ENCODE results near the gene ELMO1.

The ELMO1 gene

DNA sequence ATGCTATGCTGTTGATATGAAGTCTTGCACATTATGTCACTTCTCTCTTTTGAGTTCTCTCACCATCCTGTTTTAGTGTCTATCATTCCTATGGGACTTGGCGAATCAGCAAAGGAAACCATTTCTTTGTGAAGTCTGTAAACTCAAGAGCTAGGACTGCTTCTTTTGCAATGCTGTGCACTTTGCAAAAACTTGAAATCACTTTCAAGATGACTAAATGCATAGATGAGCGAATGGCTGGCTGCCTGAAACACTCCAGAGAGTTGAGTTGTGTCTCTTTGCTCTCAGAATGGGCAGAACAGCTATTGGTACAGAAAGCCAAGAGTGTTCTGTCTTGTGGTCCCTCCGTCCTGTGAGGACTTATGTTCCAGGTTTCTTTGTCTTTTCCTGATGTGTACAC is 18.3 kb upstream of the ELMO1 start:
- DNase-seq (ENCODE audit: low spot score) = no peak

DNA sequence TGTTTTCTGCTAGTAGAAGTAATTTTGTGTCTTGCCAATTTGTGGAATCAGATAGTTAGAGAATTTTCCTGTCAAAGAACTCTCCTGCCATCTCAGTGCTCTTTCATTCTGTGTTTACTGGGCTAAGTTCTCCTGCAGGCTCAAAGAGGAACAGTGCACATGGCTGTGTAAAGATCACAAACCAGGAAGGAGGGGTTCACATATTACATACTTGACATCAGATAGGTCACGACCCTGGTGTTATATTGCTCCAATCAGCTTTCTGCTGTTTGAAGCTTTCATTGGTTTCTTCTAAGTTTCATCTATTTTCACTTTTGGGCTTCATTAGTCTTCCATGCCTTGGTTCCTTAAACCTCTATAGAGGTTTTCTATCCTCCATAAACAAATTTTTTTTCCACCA is 13.5 kb upstream of the ELMO1 start:
- no peak for DNase-seq (ENCODE audit: low spot score)

DNA sequence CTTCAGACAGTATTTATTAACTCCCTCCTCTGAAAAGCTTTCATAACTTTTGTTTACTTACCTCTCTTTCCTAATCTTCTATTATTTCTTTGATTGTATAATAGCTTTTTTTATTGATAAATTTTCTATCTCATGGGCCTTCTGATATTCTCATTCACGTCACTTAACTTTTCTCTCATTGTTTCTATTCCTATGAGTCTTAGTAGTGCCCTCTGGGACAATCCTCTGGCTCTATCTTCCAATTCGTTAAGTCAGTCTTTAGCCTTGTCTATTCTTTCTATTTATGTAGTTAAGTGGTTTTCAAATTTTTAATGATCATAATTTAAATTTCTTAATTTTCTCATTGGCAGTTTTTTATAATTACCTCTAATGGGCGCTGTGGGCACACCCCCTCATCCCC is 6.4 kb upstream of the ELMO1 start:
- no peak for DNase-seq (ENCODE audit: low spot score)

DNA sequence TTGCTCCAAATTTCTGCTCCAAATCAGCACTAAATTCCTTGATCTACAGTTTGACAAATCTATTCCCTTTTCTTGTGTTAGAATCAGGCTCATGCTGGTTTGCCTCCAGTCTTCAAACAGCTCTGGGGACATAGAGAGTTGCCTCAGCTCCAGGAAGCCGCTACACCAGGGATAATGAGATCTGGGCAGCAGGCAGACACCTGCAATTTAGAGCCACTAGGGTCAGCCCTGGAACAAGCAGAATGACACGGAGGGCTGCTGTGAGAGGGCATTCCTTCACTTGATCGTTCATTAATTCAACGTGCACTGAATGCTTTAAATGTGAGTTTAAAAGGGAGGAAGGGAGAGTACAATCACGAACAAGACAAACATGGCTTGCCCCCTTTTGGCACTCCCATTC is 3.7 kb upstream of the ELMO1 start:
- DNase-seq (ENCODE audit: low spot score) = no peak

DNA sequence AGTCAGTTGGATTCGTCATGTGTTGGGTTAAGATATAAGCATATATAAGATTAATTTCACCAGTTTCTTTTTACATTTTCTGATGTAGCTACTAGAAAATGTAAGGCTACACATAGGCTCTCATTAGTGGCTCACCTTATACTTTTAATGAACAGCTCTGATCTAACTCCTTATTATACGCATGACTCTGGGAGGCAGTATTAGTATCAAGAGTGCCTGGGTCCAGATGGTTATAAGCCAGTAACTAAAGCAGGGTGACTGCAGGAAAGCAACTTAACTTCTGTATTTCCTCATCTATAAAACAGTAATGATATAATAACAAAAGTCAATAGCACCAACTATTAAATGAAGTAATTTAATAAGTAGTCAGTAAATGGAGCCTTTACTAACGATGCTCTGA is 1.4 kb upstream of the ELMO1 start:
- no peak for DNase-seq (ENCODE audit: low spot score)

DNA sequence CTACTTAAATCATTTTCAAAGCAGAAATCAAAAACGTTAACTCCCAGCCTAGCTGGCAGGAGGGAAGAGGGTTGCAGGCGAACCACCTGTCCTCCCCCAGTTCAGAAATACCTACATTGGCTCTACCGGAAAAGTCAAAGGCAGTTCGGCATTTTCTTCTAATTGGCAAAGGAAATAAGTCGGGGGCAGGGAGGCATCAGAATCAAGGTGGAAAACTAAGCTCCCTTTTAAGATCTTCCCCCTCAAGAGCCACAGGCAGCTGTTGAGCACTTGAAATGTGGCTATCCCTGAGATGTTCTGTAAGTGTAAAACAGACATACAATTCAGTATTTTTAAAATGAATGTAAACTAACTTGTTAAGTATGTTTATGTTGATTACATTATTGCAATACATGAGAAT is 957 bp upstream of the ELMO1 start:
- no peak for DNase-seq (ENCODE audit: low spot score)

DNA sequence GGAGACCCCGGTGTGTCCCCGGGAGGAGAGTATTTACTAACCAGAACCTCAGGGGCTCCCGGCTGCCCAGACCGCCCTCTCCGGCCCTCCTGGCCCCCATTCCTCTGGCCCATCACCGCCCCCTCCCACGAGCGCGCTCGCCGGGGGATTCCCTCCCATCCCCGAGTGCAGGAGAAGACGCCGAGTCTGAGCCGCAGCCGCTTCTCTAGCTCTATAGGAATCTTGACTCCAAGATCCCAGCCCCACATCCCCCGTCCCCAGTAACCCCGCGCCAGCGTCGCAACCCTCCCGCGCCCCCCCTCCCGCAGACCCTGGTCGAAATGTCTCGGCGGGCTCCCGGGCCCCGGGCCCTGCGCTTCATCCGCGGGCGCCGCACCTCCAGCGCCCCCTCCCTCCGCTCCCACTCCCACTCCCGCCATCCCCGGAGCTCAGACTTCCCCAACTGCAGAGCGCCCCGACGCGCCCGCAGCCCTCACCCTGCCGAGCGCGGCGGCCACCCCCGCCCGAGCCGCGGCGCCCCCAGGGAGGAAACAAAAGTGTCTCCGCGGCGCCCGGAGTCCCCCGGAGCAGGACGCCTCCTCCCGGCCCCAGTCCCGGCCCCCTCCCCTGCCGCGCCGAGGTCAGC is 541 bp downstream of the ELMO1 start:
- DNase-seq (ENCODE audit: low spot score) = peak; percentile 70

DNA sequence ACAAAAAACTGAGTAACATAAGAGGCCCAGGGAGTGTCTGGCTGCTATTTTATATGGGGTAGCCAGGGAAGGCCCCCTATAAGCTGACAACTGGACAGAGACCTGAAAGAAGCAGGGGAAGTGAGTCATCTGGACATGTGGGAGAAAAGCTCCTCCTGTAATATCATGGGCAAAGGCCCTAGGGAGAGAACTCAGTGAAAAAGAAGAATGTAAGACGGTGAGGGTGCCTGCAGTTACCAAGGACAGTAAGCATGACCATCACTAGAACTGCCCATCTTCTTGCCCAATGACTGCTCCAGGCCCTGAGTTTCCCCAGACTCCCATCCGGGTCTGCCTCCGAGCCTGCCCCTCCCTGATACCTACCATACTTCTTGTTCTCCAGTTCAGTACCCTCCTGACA is 2.3 kb downstream of the ELMO1 start:
- DNase-seq (ENCODE audit: low spot score) = no peak

DNA sequence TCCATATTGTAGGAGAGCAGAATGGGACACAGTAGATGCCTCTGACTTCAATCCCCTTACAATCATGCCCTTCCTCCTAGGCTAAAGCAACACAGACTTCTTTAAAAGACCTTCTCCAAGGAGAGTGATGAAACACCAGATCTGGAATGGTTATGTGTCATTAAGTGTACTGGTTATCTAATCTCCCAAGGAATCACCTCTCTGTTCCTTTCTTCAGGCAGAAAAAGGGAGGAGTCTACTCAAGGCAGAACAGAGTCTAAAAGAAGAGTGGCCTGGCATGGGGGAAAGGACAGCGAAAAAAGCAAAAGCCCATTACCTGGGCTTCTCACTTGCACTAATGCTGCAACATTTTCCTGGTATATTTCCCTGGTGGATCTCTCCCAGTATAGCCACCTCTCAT is 2.9 kb downstream of the ELMO1 start:
- no peak for DNase-seq (ENCODE audit: low spot score)

DNA sequence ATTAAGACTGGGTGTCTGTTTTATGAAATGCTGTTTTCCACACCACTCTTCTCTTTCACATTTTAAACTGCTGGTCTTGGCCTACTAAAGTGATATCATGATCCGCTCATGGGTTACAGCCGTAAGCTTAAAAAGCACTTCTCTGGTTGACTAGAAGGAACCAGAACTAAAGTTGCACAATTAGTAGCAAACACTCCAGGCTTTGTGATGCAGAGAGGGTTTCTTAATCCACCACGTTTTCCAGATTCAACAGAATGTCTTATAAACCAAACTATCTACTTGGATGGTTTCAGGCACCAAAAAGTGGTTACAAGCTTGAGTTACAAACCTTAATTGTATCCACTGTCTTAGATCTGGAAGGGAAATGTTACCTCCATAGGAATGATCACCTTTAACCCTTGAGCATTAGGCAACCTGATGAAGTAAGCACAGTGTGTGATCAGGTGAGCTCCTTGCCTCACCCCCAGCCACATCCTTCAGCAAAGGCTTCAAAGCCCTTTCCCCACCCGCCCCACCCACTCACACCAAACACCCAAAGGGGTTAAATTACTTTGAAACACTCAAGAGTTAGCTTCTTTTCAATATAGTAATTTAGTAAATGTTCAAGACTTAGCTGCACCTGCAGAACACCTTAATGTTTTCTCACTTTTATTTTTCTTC is 3.5 kb downstream of the ELMO1 start:
- DNase-seq (ENCODE audit: low spot score) = no peak

DNA sequence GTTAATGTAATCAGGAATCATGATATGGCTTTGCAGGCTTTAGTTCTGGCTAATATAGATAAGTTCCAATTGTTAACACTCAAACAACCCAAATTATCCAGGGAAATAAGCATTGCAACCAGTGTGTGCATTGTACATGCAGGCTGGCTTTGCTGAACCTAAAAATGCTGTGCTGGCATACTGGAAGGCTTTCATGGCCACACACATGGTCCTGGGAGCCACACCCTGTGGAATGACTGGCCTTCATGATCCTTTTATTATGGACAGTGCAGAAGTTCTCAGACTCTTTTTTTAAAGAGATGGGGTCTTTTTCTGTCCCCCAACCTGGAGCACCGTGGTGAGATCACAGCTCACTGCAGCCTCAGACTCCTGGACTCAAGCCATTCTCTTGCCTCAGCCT is 5.0 kb downstream of the ELMO1 start:
- DNase-seq (ENCODE audit: low spot score) = no peak

DNA sequence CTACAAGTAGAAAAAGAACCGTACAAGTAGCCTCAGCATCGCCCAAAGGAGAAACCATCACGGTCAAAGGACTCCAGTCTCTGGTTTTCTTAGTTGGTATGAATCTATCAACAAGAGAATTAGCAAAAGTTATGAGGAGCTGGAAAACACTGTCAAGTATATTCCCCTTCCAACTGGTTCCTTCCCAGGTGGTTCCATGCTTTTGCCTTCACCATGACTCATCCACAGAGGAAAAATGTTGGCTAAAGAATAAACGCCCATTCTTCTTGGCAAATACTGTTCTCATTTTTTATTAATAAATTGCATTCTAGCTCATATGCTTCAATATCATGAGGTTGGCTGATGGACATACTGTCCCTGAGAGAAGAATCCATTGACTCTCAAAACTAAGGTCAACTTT is 6.4 kb downstream of the ELMO1 start:
- no peak for DNase-seq (ENCODE audit: low spot score)

DNA sequence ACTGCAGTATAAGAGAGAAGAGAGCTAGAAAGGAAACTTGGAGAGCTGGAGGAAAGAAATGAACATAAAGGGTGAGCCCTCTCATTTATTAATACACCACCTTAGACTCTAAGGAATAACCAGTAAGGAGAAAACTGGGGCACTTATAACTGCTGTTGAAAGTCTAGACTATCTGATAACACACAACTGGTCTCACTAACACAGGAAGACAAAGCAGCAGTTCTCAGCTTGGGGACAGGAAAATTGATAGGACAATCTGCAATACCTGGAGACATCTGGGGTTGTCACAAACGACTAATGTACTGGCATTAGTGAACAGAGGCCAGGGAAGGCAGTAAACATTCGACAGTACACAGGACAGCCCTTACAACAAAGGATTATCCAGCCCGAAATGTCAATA is 6.8 kb downstream of the ELMO1 start:
- no peak for DNase-seq (ENCODE audit: low spot score)

DNA sequence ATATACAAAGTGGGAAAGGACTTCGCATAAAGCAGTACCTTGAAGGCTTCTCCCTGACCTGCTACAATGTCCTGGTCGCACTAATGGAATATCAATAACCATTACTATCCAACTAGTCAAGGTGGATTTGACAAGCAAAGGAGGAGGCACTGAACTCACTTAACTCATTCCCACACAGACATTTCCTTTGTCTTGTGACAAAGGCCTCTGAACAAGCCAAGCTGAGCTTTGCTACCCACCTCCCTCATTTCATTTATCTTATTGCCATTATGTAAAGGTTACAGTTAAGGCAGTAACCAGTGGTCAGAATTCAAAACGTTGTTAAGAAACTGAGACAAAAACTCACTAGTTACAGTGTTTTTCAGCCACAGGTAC is 7.3 kb downstream of the ELMO1 start:
- no peak for DNase-seq (ENCODE audit: low spot score)

DNA sequence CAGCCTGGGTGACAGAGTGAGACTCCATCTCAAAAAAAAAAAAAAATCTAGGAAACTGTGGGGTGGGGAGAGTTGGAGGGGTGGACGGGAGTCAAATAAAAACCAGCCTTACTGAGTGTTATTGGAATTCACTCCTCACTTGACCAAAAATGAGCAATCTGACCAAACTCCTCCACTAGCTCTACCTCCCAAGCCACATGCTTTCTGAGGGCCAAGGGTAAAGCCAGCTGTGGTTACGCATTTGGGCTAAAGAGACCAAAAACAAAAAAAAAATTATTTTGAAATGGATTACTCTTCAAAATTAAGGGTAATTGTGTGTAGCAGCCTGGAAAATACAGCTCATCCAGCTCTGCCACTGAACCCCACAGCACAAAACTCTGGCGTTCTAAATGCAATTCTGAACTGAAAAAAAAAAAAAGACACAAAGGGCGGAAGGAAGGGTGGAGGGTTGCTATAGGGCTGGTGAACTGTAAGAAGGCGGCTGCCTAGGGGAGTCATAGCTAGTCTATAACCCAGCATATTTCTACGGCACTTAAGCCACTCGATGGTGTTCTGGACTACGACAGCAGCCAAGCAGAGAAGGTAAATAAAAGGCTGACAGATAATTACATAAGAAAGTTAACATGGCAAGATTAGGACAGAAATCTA is 7.8 kb downstream of the ELMO1 start:
- no peak for DNase-seq (ENCODE audit: low spot score)

DNA sequence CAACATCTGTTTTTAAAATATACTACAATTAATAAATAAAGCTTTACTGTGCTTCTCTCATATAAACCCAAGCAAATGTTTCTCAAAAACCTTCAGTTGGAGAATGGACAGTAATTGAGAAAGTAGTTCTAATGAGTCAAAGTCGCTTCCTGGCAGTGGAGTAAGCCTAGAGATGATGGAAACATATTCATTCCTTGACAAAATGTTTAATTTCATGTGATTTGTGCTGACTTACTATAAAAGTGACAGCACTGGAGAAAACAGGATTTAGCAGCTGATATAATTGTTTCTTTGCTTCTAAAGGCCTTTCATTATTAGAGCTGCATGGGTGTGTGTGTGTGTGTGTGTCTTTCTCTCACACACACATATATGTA is 9.0 kb downstream of the ELMO1 start:
- no peak for DNase-seq (ENCODE audit: low spot score)

DNA sequence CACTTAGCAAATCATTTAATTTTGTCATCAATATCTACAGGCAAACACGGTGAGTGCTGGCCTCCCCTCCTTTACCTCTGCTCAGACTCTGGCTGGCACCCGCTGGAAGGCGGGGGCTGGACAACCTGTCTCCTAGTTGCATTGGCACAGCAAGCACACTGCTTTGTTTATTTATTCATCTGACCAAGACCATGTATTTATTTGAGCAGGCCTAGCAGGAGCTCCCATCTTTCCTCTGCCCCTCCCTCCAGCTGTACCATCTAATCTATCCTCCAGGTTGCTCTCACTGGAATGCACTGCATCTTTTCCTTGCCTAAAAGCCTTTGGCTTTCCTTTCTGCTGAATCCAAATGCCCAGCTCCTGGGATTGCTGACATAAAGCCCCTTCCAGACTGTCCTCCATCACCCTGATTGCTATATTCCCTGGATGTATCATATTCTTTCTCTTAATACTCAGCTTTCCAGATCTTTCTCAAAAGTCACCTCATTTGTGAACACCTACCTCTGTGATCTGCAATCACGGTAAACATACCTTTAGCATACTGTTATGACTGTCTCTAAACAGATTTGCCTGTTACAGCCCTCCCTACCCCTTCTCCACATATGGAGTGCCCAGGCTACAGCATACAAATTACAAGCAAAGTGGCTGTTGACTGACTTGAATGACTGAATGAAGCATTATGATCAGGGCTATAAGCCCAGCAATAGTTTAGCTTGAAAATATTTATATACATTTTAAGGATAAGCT is 9.6 kb downstream of the ELMO1 start:
- no peak for DNase-seq (ENCODE audit: low spot score)

DNA sequence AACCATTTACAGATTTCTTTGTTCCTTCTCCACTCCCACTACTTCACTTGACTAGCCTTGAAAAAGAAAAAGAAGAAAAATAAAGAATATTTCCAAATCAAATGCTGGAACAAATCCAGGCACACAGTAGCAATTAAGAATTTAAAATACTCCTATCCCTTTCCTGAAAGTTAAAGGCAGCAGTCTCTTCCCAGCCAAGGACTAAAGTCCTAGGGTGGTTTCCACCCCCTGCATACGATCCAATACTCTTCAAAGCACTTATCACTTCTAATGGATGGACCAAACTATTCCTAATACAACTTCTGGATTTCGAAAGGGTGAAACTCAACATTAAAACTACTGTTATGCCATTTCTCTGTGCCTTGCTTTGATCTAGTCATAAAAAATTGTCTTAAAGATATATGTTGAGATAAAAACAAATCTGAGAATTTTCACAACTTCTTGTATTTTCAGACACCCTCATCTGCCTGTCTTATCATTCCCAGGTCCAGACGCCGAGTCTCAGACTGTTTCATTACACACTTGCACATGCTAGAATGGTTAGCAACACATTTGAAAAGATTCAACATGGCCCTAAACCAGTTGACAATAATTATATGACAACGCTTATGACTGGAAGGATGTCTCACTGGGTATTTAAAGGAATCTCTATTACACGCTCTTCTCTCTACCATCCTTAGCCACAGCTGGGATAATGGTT is 13.4 kb downstream of the ELMO1 start:
- no peak for DNase-seq (ENCODE audit: low spot score)

DNA sequence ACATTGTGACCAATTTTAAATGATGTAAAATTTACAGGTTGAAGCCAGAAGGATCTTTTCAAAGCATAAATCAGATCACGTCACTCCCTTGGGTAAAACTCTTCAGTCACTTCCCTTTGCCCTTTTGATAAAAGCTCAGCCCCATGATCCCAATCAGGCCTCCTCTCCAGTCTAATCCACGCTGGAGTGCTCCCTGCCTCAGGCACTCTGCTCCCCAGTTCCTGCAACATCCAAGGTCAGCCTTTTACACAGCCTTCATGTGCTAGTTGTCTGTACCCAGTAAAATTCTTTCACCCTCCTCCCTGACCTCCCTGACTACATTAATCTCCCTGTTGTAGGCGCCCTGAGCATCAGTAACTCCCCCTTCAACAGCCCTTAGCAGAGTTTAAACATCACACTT is 14.1 kb downstream of the ELMO1 start:
- no peak for DNase-seq (ENCODE audit: low spot score)

DNA sequence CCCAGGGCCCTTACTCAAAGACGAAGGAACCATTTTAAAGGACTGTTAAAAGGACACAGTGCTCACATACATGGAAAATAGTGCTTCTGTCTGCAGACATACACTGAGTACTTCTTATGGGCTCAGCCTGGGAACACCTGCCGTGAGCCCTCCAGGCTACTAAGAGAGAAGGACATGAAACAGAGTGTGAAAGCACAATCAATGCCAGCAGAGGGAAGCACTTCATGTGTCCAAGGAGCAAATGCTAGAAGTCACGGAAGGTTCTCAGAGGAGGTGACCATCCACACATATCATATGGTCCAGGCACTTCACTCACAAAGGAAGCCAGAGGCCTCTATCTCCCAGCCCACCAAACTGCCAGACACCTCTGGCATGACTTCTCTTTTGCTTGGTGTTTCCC is 15.5 kb downstream of the ELMO1 start:
- no peak for DNase-seq (ENCODE audit: low spot score)

DNA sequence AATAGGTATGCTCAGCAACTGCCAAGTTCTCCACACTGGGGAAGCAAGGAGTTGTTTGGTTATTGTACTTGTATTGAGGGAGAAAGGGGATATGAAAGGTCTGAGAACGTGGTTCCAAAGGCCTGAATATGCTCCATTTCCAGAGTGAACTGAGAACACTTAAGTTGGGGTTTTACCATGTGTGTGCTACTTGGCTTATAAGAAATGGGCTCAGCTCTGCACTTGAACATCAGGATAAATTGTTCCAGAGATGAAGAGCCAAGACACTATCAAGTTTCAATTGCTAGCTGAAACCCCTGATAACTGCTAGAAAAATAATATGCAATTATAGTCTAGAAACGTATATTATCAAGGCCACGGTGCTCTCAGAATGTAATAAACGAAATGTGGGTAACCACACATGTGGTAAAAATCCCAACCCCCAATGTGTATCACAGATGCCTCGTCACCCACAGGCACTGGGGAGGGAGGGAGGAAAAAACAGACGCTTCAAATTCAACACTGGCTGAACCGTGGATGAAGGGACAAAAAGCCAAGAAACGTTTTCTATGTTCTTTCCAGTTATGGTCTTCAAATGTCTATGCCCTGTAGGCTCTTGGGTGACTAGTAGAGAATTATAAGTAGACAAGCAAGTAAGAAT is 16.3 kb downstream of the ELMO1 start:
- no peak for DNase-seq (ENCODE audit: low spot score)

DNA sequence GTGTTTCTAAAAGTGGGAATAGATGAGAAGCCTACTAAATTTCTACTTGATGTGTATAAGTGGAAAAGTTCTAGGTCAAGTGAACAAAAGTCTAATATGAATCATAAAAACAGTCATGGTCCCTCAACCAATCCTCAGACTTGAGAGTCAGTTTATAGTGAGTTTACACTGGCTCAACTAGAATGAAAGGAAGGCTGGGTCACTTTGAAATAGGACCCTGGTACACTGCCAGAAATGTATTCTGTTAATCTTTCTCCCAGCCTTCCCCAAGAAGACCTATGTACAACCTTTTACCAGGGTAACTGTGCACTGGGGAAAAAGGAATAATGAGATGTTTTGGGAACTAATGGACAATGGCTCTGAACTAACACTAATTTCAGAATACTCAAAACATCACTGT is 17.3 kb downstream of the ELMO1 start:
- no peak for DNase-seq (ENCODE audit: low spot score)
